RWPE2 (cell line): ENCODE data around the gene FHOD3.
A peak's percentile ranks its signal among the peaks of the same experiment; 100 is the strongest.

Source experiments
- ATAC-seq: fragments of 200-7000 bp; cut with Tn5 transposase; 3 replicates; pipeline ENCODE4 v1.9.1; 2021; ENCODE audit warnings: low read depth
- DNase-seq: peaks from one replicate; pipeline ENCODE4 v3.0.0-alpha.2; 2020; ENCODE audit warnings: low spot score
- H3K27ac ChIP-seq: fragments of 450-650 bp; 2 replicates; pipeline ENCODE4 v1.5.1; 2017; ENCODE audit warnings: mild to moderate bottlenecking; ENCODE audit not compliant: poor library complexity, severe bottlenecking
- H3K27me3 ChIP-seq: fragments of 250-450 bp; sonication (Bioruptor Pico); 2 replicates; pipeline ENCODE4 v1.5.1; 2021; ENCODE audit warnings: mild to moderate bottlenecking, moderate library complexity; ENCODE audit not compliant: insufficient read depth, poor library complexity, severe bottlenecking
- H3K36me3 ChIP-seq: fragments of 250-450 bp; sonication (Bioruptor Pico); 2 replicates; pipeline ENCODE4 v1.5.1; 2020; ENCODE audit warnings: low read depth, mild to moderate bottlenecking, moderate library complexity
- H3K4me1 ChIP-seq: fragments of 250-450 bp; sonication (Bioruptor Pico); 2 replicates; pipeline ENCODE4 v1.5.1; 2021; ENCODE audit warnings: mild to moderate bottlenecking, moderate library complexity; ENCODE audit not compliant: insufficient read depth, poor library complexity, severe bottlenecking
- H3K4me3 ChIP-seq: fragments of 250-450 bp; sonication (Bioruptor Pico); 2 replicates; pipeline ENCODE4 v1.5.1; 2021; ENCODE audit warnings: mild to moderate bottlenecking, moderate library complexity; ENCODE audit not compliant: severe bottlenecking
- H3K9me3 ChIP-seq: fragments of 250-450 bp; sonication (Bioruptor Pico); 2 replicates; pipeline ENCODE4 v1.5.1; 2021; ENCODE audit warnings: mild to moderate bottlenecking, moderate library complexity; ENCODE audit not compliant: severe bottlenecking
- CTCF ChIP-seq: fragments of 450-650 bp; IDR thresholded peaks from one replicate; pipeline ENCODE4 v1.5.1; 2017; ENCODE audit warnings: mild to moderate bottlenecking, moderate library complexity; ENCODE audit not compliant: poor library complexity, severe bottlenecking

Gene FHOD3

DNA sequence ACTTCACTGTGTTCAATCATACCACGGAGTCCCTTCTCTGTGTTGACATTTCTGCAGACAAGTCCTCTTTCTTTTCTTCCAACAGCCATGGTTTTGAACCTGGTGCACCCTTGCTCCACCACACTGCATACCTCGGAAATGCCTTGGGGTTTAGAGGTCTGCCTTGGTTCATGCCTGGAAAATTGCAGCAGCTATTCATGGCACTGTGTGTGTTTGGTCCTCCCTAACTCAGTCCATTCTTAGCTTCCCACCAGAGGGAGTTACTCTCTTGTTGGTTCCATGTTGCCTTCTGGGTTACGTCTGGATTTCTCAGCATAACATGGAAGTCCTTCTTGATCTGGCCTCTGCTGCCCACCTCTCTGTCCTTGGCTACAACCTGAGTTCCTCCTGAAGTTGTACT is 206.0 kb downstream of the FHOD3 start:
- Histone ChIP-seq H3K4me3 (no peak overlapping the region), H3K9me3 (no peaks in the 10 kb centered on the region), H3K27ac (no peak overlapping the region), H3K27me3 (no peaks in the 10 kb centered on the region), H3K36me3 (no peaks in the 10 kb centered on the region), H3K4me1 (peaks cover 4% of the 10 kb centered on the region)
- TF ChIP-seq CTCF, result no peak
- DNase-seq, result no peak
- ATAC-seq, result no peak

DNA sequence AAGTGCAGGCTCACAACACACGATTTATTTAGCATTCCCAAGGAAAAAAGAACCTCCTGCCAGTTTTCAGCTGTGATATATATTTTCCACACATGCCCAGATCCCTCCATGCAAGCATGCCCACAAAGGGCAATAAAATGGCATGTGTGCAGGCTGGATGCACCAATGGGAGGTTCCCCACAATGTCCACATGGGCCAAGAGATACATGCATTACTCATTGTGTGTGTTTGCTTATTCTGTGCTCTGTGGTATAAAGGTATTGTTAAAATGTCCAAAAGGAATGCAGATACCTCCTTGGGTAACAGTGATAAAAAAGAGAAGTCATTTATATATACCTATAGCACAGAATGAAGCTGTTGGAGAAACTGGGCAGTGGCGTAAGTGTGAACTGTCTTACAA is 207.4 kb downstream of the FHOD3 start:
- Histone ChIP-seq H3K4me1 (peaks cover 4% of the 10 kb centered on the region), H3K36me3 (no peaks in the 10 kb centered on the region), H3K4me3 (no peak overlapping the region), H3K27me3 (no peaks in the 10 kb centered on the region), H3K27ac (no peak overlapping the region), H3K9me3 (no peaks in the 10 kb centered on the region)
- ATAC-seq (peak; percentile 58), DNase-seq (no peak)
- no peak for TF ChIP-seq CTCF

GRCh38 chr18:36505665-36506064 is 208.2 kb downstream of the FHOD3 start:
- no peaks in the 10 kb centered on the region for H3K9me3 ChIP-seq
- no peak for DNase-seq
- H3K4me1 ChIP-seq, result peaks cover 4% of the 10 kb centered on the region
- H3K27me3 ChIP-seq, result no peaks in the 10 kb centered on the region
- no peaks in the 10 kb centered on the region for H3K36me3 ChIP-seq
- ATAC-seq, result no peak
- H3K4me3 ChIP-seq, result no peak overlapping the region
- H3K27ac ChIP-seq, result no peak overlapping the region
- TF ChIP-seq CTCF, result no peak

DNA sequence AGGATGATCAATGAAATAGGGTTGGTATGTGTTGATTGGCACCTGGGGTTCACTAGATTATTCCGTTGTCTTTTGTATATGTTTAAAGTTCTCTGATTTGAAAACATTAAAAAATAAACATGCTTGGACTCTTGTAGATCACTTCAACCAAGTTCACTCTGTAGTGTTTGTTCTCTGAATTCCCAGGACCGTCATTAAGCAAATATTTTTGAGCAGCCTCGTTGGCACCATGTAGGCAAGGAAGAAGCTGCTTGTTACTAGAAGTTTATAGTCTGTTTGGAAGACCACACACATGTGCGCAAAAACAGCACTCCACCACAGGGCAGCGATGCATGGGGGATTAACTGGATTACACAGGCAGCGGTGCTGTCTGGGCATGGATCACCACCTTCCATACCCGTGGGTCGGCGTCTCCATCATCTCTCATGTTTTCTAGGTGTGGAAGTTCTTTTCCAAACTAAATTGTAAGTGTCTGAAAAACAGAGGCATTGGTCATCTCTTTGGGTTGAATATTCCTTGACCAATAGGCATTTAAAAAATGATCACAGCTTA is 212.2 kb downstream of the FHOD3 start:
- H3K4me3 ChIP-seq, result no peak overlapping the region
- H3K4me1 ChIP-seq, result no peaks in the 10 kb centered on the region
- H3K27ac ChIP-seq, result no peak overlapping the region
- no peak for DNase-seq
- H3K27me3 ChIP-seq, result no peaks in the 10 kb centered on the region
- TF ChIP-seq CTCF, result no peak
- no peaks in the 10 kb centered on the region for H3K36me3 ChIP-seq
- no peaks in the 10 kb centered on the region for H3K9me3 ChIP-seq
- ATAC-seq, result no peak

DNA sequence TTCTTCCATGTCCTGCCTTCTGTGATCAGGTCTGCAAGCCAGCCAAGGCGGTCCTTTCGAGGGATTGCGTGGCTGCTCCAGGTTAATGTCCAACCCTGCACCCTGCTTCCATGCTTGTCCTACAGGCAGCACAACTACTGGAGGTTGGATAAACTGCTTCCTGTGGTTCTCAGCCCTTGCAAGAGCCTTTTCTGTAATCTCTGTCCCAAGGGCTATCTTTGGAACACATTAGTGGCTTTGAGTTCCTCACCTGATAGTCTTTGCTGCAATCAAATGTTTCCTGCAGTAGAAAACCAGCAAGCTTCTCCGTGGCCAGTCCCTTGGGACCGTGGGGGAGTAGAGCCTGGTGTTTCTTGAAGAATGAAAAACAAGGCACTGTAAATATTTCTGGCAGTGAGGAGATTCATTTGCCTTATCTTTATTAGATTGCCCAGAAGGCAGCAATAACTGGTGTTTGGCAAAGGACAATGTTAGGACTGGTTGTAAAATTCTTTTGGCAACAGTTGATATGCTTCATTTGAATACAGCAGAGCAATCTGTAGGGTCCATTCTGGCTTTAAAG is 214.4 kb downstream of the FHOD3 start:
- H3K4me3 ChIP-seq, result no peak overlapping the region
- H3K9me3 ChIP-seq, result no peaks in the 10 kb centered on the region
- no peak overlapping the region for H3K27ac ChIP-seq
- no peak for TF ChIP-seq CTCF
- DNase-seq (no peak), ATAC-seq (no peak)
- H3K27me3 ChIP-seq, result no peaks in the 10 kb centered on the region
- no peaks in the 10 kb centered on the region for H3K36me3 ChIP-seq
- H3K4me1 ChIP-seq, result no peaks in the 10 kb centered on the region
